TTC549 (cell line): ENCODE results near the gene SLC25A44.

ENCODE experiments used
- FAIRE-seq: peaks from 2 replicates; lab custom pipeline; 2012; peaks lifted over from hg19 to GRCh38; lab: Jason Lieb, UNC

The SLC25A44 gene

GRCh38 chr1:156193488-156194299, at the start of gene SLC25A44:
Gene SLC25A44 (plus strand): TSS chr1:156194104. CDS start chr1:156199848, 5,744 bp downstream.
- peak; percentile 100 for FAIRE-seq

GRCh38 chr1:156144742-156145141, 49.2 kb upstream of the SLC25A44 start:
- no peak for FAIRE-seq

GRCh38 chr1:156145650-156146019, 48.3 kb upstream of the SLC25A44 start:
- no peak for FAIRE-seq

- peak; percentile 96 for FAIRE-seq
These were observed 47.7 kb upstream of the SLC25A44 start for GRCh38 chr1:156146020-156146768.

- FAIRE-seq, result no peak
These were observed 47.0 kb upstream of the SLC25A44 start for GRCh38 chr1:156146769-156147405.

- no peak for FAIRE-seq
These were observed 45.7 kb upstream of the SLC25A44 start for GRCh38 chr1:156148216-156148615.

- no peak for FAIRE-seq
These were observed 44.3 kb upstream of the SLC25A44 start for GRCh38 chr1:156149374-156150332.

GRCh38 chr1:156150333-156151011, 43.4 kb upstream of the SLC25A44 start:
- FAIRE-seq, result no peak

GRCh38 chr1:156151093-156151688, 42.7 kb upstream of the SLC25A44 start:
- no peak for FAIRE-seq

GRCh38 chr1:156152628-156153027, 41.3 kb upstream of the SLC25A44 start:
- no peak for FAIRE-seq

- no peak for FAIRE-seq
These were observed 40.5 kb upstream of the SLC25A44 start, which contains the start of gene SEMA4A for GRCh38 chr1:156153362-156153761. Gene SEMA4A (plus strand): TSS chr1:156153585. CDS start chr1:156154579, 994 bp downstream.

GRCh38 chr1:156154317-156154749, 39.6 kb upstream of the SLC25A44 start:
- no peak for FAIRE-seq

GRCh38 chr1:156155756-156156510, 38.0 kb upstream of the SLC25A44 start:
- FAIRE-seq, result no peak

GRCh38 chr1:156157506-156157905, 36.4 kb upstream of the SLC25A44 start:
- FAIRE-seq, result no peak

GRCh38 chr1:156157966-156158365, 35.9 kb upstream of the SLC25A44 start:
- FAIRE-seq, result no peak

GRCh38 chr1:156160000-156160742, 33.7 kb upstream of the SLC25A44 start:
- no peak for FAIRE-seq

GRCh38 chr1:156160743-156161171, 33.1 kb upstream of the SLC25A44 start:
- FAIRE-seq, result no peak

- FAIRE-seq, result no peak
These were observed 31.4 kb upstream of the SLC25A44 start for GRCh38 chr1:156162430-156163037.

- no peak for FAIRE-seq
These were observed 30.2 kb upstream of the SLC25A44 start for GRCh38 chr1:156163712-156164111.
